NCI-H748 treated with DMSO at 0.1 percent for 48 hours (cell line): ENCODE measurements around the gene XPC.
A peak's percentile ranks its signal among the peaks of the same experiment; 100 is the strongest.
"Not testable (repeated sequence)": the region's sequence is repeated elsewhere in the genome, so short reads cannot be mapped to it uniquely, and the experiment has no call there.

Experiments used
- DNase-seq: peaks from one replicate; lab custom pipeline; 2025; lab: John Stamatoyannopoulos, UW

XPC gene

DNA sequence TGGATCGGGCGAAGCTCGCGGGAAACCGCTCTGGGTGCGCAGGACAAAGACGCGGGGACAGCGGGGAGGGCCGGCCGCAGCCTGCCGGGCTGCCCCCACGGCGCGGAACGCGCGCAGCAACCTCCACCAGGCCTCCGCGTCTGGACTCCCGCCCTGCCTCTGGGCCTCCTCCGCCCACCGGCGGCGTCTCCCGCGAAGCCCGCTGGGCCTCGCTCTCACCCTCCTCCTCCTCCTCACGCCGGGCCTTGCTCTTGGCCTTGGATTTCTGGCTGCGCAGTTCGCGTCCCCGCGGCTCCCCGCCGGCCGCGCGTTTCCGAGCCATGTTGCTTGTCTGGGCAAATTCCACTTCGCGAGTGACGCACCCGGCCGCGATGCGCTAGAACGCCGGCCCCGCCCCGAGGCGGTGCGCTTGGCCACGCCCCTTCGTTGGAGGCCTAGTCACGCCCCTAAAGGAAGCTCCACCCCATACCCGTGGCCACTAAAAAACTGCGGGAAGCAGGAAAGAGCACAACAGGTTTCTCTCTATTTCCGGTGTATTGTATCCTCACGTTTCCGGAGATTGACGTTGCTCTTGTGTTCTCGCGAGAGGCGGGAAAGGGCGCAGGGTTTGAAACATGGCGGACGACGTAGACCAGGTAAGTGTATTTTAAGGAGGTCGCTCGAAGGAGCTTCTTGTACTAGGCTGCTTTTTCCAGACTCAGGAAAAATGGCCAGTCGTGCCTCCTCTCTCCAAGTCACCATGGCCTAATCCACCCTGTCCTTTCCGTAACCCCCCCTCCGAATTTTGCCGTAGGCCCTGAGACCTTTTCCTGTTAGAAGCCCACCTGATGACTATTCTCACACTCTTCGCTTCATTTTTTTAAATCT is at the start of gene XPC, which contains the start of gene LSM3:
Gene XPC, minus strand, starts transcription at position 355 of the 867 bp plus-strand sequence. Its CDS starts 33 bp downstream, at position 322.
Gene LSM3, plus strand, starts transcription at position 571 of the 867 bp plus-strand sequence. Its CDS starts 44 bp downstream, at position 615.
- DNase-seq = peak; percentile 91

DNA sequence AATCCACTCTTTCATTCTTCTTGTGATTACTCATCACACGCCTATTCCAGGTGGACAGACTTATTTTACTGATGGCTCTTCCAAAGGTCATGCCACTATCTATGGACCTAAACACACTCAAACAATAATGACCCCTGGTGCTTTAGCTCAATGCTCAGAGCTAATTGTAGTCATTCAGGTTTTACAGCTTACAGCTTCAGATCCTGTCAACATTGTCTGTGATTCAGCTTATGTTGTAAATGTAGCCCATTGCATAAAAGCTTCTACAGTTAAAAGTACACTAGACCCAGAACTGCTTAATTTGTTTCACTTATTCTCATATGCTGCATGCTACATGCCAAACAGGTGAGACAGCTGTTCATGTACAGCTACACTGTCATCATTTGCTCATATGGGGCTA is 49.5 kb upstream of the XPC start:
- DNase-seq = peak; percentile 84

DNA sequence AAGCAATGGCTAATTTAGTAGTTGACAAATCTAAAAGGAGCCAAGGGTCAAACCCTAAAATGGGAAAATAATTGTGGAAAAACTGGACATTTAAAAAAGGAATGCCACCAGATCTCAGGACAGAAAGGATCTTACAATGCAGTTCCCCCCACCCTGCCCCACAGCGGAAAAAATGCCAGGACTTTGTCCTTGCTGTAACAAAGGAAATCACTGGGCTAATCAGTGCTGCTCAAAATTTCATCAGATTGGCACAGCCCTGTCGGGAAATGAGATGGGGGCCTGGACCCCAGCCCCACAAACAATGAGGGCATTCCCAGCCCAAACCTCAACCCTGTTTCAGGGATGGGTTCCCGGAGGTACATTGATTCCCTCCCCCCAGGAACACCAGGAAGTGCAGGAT is 48.0 kb upstream of the XPC start:
- DNase-seq = not testable (repeated sequence)

DNA sequence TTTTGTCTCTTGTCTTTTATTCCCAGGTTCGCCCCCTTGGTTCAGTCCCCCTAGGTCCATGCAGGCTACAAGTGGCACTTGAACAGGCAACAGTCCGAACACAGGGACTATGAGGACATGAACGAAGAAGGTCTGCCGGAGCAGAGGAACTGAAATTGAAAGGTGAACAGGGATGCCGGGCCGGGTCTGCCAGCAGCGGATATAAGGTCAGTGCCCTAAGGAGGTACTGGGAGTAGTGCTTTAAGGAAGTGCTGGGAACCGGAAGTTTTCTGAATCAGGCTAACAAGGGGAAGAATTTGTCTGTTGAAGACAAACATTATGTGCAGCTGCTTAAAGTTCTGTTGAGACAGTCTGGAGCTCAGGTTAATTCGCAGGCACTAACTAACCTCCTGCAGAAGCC is 47.0 kb upstream of the XPC start:
- no peak for DNase-seq

DNA sequence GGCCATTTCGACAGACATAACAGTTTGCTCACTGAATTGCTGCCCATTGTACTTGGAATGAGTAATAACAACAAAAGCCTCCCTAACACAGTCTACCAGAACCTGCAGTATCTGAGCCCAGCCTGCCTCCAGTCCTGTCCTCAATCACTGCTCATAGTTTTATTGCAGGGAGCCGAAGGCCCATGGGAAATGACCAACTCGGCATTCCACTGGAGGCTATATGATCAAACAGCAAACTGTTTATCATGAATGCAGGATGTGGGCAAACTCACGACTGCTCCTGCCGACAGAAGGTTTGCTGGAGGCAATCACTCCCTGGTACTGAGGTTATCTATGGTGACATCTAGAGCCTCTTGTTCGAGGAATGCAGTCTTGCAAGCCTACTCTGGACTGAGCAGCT is 46.5 kb upstream of the XPC start:
- DNase-seq = no peak

DNA sequence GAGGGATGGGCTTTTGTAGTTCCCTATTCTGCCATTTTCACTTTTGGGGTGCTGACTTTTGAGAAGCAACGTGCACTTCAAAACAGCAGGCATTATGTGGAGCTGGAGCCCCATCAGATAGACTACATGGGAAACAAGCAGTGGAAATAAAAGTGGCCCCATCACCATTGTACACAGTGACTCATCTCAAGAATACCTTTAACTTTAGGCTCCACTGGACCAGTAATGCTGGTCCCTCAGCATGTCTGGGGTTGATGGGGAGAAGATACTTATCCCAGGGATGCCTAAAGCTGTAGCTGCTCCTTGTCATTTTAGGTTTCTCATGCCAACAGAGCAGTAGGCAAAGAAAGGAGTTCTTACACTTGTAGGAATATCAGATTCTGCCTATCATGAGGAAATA is 45.2 kb upstream of the XPC start:
- DNase-seq = no peak

DNA sequence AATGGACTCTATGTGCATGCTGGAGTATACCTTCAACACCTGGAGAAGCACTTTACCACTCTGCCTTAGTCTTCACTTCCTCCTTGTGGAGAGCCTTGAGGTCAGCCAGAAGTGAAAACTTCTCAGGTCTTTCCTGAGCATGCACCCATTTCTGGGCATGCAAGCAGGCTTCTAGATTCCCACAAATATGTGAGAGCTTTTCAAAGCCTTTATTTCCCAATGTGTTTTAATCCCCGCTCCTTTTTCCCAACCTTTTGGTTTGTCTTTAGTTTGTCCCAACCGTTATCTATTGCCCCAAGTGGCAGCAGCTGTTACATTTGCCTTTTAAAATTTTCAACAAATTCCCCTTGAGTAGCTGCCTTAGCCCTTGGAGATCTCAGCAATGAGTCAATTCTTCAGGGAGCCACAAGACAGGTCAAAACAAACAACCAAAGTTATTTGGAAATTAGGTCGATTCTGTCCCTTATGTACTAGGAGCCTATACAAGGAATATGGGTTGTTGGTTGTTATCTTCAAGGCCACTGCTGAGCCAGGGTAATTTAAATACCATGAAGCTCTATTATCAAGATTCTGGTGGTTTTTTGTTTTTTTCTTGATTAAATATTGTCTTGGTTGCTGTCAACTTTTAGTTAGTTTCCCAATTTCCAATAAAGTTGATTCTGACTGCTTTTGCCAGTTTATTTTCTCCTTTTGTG is 44.6 kb upstream of the XPC start:
- DNase-seq = no peak

DNA sequence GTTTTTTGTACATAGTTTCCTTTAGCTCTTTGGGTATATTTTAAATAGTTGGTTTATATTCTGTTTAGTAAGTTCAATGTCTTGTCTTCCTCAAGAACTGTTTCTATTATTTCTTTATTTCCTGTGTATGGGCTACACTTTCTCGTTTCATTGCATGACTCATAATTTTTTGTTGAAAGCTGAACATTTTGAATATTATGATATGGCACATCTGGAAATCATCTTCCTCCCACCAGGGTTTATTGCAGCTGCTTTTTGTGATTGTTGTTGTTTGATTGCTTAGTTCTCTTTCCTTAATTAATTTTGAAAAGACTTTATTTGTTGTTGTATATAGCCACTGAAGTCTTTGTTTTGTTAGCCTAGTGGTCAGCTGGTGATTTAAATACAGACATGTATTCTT is 44.1 kb upstream of the XPC start:
- DNase-seq = no peak

DNA sequence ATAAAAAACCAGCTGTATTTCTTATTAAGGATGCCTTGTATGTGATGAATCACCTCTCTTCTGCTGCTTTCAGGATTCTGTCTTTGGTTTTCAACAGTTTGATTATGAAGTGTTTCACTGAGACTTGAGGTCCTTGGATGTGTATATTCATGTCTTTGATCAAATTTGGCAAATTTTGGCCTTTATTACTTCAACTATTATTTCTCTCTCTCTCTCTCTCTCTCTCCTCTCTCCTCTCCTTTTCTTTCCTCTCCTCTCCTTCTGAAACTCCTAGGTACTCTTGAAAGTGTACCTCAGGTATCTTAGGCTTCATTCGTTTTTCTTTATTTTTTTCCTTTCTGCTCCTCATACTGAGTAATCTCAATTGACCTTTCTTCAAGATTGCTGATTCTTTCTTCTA is 43.5 kb upstream of the XPC start:
- DNase-seq = no peak

DNA sequence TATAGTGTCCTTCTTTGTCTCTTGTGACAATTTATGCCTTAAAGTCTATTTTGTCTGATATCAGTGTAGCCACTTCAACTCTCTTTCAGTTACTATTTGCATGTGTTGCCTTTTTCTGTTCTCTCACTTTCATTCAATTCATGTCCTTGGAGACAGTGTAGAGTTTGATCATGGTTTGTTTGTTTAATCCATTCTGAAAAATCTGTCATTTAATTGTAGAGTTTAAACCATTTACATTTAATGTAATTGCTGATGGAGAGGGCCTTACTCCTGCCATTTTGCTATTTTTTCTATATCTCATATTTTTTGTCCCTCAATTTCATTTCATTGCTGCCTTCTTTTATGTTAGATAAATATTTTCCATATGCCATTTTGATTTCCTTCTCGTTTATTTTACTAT is 42.5 kb upstream of the XPC start:
- no peak for DNase-seq

DNA sequence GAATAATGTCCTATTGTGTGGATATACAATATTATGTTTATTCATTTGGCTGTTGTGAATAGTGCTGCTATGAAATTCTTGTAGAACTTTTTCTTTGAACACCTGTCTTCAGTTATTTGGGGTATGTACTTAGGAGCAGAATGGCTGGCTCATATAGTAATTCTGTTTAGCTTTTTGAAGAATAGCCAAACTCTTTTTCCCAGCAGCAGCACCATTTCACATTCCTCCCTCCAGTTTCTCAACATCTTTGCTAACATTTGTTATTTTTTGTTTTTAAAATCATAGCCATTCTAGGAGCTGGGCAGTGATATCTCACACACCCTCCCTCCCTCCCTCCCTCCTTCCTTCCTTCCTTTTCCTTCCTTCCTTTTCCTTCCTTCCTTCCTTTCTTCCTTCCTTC is 40.0 kb upstream of the XPC start:
- no peak for DNase-seq

DNA sequence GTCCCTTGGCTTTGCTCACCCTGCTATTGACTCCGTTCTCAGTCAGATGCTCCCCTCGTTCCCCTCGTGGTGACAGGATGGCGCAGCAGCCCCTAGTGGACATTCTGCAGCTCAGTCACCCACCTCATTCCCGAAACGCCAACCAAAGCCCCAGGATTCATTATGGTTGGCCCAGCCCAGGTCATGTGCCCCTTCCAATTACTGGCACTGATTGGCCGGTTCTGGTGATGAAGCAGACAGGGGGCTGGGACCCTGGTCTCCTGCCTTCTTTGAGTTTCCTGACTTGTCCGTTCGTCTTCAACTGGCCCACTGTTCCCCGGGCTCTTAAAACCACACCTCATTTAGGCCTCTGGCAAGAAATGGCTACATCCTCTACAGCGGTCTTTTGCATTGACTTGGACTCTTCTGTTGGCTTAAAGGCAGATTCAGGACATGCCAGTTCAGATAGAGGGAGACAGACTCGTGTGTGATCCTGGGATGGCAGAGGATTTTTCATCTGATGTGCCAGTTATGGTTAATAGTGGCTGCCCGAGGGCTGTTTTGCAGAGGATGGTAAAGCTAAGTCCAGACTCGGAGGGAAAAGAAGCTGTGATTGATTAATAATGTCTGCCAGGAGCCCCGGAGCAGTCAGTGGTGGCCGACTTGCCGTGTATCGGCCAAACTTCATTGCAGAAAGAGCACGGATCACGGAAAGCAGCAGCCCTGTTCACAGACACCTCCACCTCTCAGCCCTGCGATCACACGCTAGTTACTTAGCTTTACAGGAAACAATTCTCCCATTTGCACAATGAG is 38.1 kb upstream of the XPC start:
- DNase-seq = no peak

DNA sequence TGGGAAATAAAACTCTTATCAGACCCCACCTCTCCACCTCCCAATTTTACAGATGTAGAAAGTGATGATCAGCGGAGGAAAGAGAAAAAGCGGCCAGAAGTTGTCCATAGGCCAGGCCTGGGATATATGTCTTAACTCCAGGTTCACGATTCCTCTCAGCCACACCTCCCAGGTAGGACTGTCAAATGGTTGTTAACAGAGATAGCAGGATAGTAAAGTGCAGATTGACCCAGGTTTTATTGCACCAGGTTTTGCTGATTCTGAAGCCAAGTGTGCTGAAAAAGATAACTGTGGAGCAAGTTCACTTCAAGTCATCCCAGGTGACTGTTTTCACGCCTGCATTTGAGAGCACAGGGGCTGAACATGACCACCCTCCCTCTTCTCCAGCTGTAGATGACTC is 36.4 kb upstream of the XPC start:
- no peak for DNase-seq

DNA sequence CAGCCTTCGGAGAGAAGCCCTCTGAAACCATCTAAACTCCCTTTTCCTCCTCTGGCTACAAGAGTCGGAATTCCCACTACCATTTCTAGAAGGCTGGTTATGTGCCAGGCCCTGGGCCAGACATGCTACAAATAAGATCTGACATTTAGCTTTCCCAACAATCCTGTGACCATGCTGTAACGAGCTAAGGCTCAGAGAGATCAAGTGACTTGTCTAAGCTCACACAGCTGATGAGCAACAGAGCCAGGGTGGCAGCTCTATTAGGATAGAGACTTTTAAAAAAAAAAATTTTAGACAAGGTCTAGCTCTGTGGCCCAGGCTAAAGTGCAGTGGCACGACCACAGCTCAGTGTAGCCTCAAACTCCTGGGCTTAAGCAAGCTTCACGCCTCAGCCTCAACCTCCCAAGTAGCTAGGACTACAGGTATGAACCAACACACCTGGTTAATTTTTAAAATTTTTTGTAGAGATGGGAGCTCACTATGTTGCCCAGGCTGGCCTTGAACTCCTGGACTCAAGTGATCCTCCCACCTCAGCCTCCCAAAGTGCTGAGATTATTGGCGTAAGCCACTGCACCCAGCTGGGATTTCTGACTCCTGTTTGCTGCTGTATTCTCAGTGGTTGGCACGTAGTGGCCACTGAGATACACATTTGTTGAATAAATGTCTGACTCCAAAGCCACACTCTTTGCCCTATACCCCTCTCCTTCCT is 34.8 kb upstream of the XPC start:
- DNase-seq = no peak

DNA sequence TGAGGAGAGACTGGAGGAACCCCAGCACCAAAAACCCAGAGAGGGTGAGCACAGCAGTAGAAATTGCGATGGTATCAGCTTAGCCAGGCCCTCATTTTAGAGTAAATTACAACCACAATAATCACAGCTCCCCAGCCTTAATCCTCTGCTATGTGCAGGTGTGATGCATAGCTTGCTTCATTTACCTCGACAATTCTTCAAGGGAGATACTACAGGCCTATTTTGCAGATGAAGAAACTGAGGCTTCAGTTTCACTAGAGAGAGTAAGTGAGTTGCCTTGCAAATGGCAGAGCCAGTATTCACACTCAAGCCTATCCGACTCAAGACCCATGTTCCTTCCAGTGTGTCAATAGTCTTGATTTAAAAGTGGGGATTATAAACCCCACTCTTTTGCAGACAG is 33.6 kb upstream of the XPC start:
- no peak for DNase-seq

DNA sequence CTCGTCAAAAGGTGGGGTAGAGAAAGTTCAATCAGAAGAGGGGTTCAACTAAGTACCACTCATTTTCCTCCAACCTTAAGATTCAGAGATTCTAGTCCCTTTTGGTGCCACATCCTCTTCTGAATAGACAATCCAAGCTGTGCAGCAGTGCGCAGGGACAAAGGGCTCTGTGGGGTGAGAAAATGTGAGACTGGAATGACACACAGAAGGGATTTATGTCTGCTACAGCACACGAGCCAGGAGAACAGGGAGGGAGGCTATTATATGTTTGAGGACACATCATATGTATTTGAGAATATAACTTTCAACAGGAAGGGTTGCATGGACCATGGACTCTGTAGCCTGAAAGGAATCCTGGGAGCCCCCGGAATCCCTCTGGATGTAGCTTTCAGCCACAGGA is 33.2 kb upstream of the XPC start:
- no peak for DNase-seq

DNA sequence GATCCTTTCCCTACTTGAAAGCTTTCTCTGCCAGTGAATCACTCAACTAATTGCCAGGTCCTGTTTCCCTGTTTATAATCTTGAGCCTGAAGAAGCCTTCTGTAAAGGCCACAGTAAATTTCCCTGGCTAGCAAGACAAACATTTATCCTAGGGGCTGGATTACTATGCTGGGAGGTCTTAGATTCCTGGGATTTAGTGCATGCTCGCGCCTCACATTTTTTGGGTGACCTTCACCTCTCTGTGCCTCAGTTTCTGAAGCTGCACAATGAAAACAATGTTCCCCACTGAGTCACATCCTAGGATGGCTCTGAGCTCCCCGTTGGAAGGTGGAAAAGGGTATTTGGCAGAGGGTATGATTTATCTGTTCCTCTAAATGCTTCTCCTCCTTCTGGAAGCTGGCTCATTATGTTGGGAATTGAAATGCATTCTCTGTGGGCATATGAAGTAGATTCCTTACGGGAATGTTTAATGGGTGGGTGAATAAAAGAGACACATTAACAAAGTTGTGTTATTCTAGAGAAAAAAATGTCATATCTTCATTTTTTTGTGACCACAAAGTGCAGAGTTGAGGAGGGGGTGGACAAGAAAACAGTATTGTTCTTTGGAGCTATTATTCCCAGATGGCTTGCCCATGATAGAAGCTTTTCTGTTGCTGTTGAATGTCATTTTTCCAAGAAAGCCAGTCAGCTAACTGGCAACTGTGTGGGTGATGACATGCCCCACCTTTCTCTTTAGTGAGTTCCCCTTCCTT is 32.6 kb upstream of the XPC start:
- DNase-seq = no peak

DNA sequence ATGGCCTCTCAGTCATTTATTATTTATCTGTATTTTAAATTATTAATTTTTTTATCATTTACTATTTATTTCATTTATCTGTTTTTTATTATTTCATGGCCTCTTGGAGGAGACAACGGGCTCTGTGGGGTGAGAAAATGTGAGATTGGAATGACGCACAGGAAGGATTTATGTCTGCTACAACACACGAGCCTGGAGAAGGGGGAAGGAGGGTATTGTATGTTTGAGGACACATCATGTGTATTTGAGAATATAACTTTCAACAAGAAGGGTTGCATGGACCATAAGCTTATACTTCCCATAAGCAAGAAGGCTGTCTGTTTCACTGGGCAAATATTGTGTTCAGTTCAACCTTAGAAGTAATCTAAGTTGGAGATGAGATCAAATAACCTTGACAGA is 31.9 kb upstream of the XPC start:
- DNase-seq = no peak

DNA sequence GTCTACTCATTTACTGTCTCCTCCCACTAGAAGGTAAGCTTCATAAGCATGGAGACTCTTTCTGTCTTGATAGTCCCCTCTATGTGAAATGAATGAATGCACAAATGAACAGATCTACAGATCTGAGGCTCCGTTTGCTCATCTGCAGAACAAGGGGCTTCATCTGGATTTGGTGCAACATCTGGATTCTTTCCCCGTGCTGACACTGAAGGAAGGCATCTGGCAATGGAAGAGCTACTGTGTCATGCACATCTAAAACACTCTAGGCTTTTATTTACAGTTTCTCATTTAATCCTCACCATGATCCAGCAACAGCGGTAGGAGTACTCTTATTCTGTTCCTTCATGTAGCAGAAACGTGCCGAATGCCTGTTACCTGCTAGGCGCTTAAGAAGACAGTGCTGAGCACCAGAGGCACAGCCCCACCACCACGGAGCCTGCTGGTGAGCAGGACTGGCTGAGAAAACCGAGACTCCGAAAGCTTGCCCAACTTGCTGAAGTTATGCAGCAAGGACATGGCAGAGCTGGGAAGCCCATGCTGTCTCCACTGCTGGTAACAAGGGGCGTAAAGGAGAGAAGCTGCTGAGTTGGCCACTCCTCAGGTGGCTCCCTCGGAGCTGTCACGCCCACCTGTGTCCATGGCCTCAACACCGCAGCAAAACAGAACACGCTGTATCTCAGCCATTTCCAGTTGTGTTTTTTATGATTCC is 31.3 kb upstream of the XPC start:
- no peak for DNase-seq

DNA sequence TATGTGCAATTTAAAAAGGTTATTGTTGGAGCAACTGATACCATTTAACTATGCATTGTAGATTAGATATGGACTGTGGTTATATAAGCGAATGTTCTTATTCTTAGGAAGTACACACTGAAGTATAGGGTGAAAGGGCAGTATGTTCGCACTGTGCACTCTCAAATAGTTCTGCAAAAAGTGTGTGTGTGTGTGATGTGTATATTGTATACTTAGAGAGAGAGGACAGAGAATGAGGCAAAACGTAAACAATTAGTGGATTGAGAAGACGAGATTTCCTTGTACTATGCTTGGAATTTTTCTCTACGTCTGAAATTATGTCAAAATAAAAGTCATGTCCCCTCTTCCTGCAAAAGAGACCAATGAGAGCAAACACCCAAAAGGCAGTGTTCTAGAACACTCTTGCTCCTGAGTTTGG is 30.6 kb upstream of the XPC start:
- no peak for DNase-seq

DNA sequence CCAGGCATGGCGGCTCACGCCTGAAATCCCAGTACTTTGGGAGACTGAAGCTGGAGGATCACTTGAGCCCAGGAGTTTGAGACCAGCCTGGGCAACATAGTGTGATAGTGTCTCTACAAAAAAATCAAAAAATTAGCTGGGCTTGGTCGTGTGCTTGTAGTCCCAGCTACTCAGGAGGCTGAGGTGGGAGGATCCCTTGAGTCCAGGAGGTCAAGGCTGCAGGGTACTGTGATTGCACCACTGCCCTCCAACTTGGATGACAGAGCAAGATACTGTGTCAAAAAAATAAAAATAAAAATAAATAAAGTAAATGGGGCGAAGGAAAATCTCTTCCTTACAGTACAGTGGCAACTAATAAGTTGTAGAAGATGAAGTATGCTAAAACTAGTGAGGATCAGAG is 29.8 kb upstream of the XPC start:
- no peak for DNase-seq
